Neural cell (in vitro differentiated cells): ENCODE measurements around the gene PLXNA4.

Experiments used
- CTCF ChIP-seq: fragments of 450-650 bp; IDR thresholded peaks from 2 replicates; pipeline ENCODE4 v1.5.1; 2014; ENCODE audit warnings: antibody characterized with exemption, mild to moderate bottlenecking, moderate library complexity; ENCODE audit not compliant: poor library complexity, severe bottlenecking
- EP300 ChIP-seq: fragments of 450-650 bp; conservative IDR thresholded peaks from 2 replicates; pipeline ENCODE4 v1.6.1; 2014; ENCODE audit warnings: antibody characterized with exemption, mild to moderate bottlenecking, moderate library complexity; ENCODE audit not compliant: poor library complexity, severe bottlenecking
- EZH2 ChIP-seq: fragments of 200-600, 300-800 bp; shearing (Covaris generic), sonication (generic); IDR thresholded peaks from 2 replicates; pipeline ENCODE4 v1.6.1; 2014; ENCODE audit warnings: antibody characterized with exemption, low read length, borderline replicate concordance, mild to moderate bottlenecking; ENCODE audit not compliant: insufficient read depth, poor library complexity, severe bottlenecking
- POLR2AphosphoS5 ChIP-seq: IDR thresholded peaks from 2 replicates; pipeline ENCODE4 v1.6.1; 2012
- RAD21 ChIP-seq: fragments of 450-650 bp; conservative IDR thresholded peaks from 2 replicates; pipeline ENCODE4 v1.6.1; 2014; ENCODE audit warnings: antibody characterized with exemption, mild to moderate bottlenecking, moderate library complexity
- REST ChIP-seq: IDR thresholded peaks from 2 replicates; pipeline ENCODE4 v1.6.1; 2012; ENCODE audit warnings: borderline replicate concordance
- SMC3 ChIP-seq: fragments of 450-650 bp; conservative IDR thresholded peaks from 2 replicates; pipeline ENCODE4 v1.6.1; 2014; ENCODE audit warnings: antibody characterized with exemption, mild to moderate bottlenecking, moderate library complexity; ENCODE audit not compliant: poor library complexity
- TAF1 ChIP-seq: IDR thresholded peaks from 2 replicates; pipeline ENCODE4 v1.6.1; 2012; ENCODE audit warnings: low read depth

- TF ChIP-seq EZH2: no peak
- no peak for TF ChIP-seq CTCF
- no peak for TF ChIP-seq RAD21
- TF ChIP-seq EP300: no peak
- no peak for TF ChIP-seq REST
- TF ChIP-seq POLR2AphosphoS5: no peak
- TF ChIP-seq TAF1: no peak
- TF ChIP-seq SMC3: no peak
These were observed 185.6 kb downstream of the PLXNA4 start for GRCh38 chr7:132390705-132391104.
